AG04450 (cell line): ENCODE measurements around the gene RTN1. TPM values are rescaled to one million over a fixed set of nuclear protein-coding genes. Genes with fewer than 3 reads are reported as not detected.
"Not testable (repeated sequence)": the region's sequence is repeated elsewhere in the genome, so short reads cannot be mapped to it uniquely, and the experiment has no call there.

Experiments
- CTCF ChIA-PET: fragments of 300-600, 350-600 bp; formaldehyde crosslinking; extraction: SDS; loops from one replicate; lab custom pipeline; 2022; ENCODE audit warnings: antibody characterized with exemption, inconsistent platforms; lab: Charles Lee
- POLR2A ChIA-PET: fragments of 350-600 bp; formaldehyde crosslinking; extraction: SDS; loops from one replicate; lab custom pipeline; 2021; ENCODE audit warnings: antibody characterized with exemption, inconsistent platforms; lab: Yijun Ruan, JAX
- DNase-seq: peaks from one replicate; pipeline ENCODE4 v3.0.0-alpha.2; 2011; ENCODE audit warnings: low read depth, low spot score
- H3K27ac ChIP-seq: one replicate; pipeline ENCODE4 v1.5.1; 2012; ENCODE audit warnings: low read depth, low read length, control low read depth
- H3K27me3 ChIP-seq: one replicate; pipeline ENCODE4 v1.6.0; 2012; ENCODE audit warnings: low read length; ENCODE audit not compliant: control insufficient read depth, insufficient read depth
- H3K4me3 ChIP-seq: 2 replicates; pipeline ENCODE4 v1.5.1; 2011; ENCODE audit warnings: mild to moderate bottlenecking, low read depth, low read length, control low read depth
- H3K9me3 ChIP-seq: 2 replicates; pipeline ENCODE4 v1.5.1; 2012; ENCODE audit warnings: low read length; ENCODE audit not compliant: control insufficient read depth, insufficient read depth
- polyA plus RNA-seq: library from polyadenylated mRNA; depleted of rRNA; stranded (reverse); fragments of >200 nt; gene quantifications from 2 replicates; pipeline ENCODE4 v1.2.3, GENCODE V29; 2011
- TF ChIP-seq, protein P1 (sequence below): IDR thresholded peaks from 2 replicates; pipeline ENCODE4 v1.5.1; 2011; ENCODE audit warnings: low read depth, low read length, control low read depth, inconsistent platforms

The RTN1 gene
- polyA plus RNA-seq, 1 experiment: 0.98 TPM

DNA sequence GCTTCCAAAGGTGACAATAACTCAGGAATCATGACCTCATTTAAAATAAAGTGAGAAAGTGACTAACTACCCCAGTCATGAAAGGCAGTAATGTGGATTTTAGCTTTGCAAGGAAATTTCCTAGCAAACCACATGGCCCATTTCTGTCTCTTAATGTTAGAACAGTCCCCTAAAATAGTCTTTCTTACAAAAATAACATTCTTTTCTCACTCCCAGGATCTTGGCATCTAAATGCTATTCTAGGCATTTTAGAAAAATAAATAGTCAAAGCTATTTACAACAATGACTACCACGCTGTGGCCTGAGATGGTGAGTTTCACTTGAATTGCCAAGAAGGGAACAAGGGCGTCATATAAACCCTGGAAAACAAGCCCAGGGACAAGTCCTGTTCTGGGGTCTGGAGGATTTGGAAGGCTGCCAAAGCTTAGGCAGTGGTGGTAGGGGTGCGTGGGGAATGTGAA lies 192.8 kb downstream of the RTN1 start:
- peaks cover 6% of the 10 kb centered on the region for H3K27me3 ChIP-seq
- DNase-seq: peak; percentile 15
- TF ChIP-seq, protein P1, sequence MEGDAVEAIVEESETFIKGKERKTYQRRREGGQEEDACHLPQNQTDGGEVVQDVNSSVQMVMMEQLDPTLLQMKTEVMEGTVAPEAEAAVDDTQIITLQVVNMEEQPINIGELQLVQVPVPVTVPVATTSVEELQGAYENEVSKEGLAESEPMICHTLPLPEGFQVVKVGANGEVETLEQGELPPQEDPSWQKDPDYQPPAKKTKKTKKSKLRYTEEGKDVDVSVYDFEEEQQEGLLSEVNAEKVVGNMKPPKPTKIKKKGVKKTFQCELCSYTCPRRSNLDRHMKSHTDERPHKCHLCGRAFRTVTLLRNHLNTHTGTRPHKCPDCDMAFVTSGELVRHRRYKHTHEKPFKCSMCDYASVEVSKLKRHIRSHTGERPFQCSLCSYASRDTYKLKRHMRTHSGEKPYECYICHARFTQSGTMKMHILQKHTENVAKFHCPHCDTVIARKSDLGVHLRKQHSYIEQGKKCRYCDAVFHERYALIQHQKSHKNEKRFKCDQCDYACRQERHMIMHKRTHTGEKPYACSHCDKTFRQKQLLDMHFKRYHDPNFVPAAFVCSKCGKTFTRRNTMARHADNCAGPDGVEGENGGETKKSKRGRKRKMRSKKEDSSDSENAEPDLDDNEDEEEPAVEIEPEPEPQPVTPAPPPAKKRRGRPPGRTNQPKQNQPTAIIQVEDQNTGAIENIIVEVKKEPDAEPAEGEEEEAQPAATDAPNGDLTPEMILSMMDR: no peak
- CTCF ChIA-PET: interaction anchor here (1.0 to 1.3 kb wide), 5 partner anchors 11 to 507 kb away, joined by 3 to 10 read pairs (median 3); no protein-coding TSS in a partner anchor
- H3K27ac ChIP-seq: no peak overlapping the region
- H3K4me3 ChIP-seq: no peak overlapping the region
- POLR2A ChIA-PET: no interaction called here
- no peaks in the 10 kb centered on the region; the same call in 1 of the 2 replicates for H3K9me3 ChIP-seq

DNA sequence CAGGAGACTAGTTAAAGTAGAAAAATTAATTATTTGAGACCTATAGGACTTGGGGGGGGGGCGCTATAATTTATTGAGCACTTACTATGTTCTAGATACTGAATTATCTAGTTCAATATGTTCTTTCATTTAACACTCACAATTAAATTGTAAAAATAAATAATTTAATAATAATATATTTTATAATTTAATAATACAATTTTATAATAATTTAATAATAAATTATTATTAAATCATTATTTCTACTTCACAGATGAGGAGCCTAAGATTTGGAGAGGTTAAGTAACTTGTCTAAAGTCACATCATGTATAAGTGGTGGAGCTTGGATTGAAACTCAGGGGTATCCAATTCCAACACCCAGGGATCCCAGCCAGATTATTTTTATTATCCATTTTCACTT lies 195.2 kb downstream of the RTN1 start:
- TF ChIP-seq, protein P1: no peak
- H3K4me3 ChIP-seq: no peak overlapping the region
- no peaks in the 10 kb centered on the region; the same call in 1 of the 2 replicates for H3K9me3 ChIP-seq
- H3K27me3 ChIP-seq: no peaks in the 10 kb centered on the region
- POLR2A ChIA-PET: no interaction called here
- CTCF ChIA-PET: interaction anchor here (0.6 to 1.0 kb wide), 2 partner anchors 38 to 675 kb away, joined by 3 to 10 read pairs; no protein-coding TSS in a partner anchor
- no peak overlapping the region for H3K27ac ChIP-seq
- no peak for DNase-seq

DNA sequence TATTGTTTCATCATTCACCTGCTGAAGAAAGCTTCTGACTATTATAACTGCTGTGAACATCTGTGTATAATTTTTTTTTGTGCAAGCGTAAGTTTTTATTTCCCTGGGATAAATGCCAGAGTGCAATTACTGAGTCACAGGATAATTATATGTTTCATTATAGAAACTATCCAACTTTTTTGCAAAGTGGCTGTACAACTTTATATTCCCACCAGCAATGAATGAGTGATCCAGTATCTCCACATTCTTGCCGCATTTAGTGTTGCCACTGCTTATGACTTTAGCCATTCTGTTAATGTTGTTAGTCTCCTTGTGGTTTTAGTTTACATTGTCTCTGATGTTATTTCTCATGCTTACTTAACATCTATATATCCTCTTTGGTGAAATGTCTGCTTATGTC lies 205.8 kb downstream of the RTN1 start:
- ChIA-PET POLR2A (no interaction called here), CTCF (interaction anchor here (0.6 kb wide), 1 partner anchor 41 kb away, joined by 3 read pairs; no protein-coding TSS in a partner anchor)
- H3K27me3 ChIP-seq: no peaks in the 10 kb centered on the region
- H3K4me3 ChIP-seq: no peak overlapping the region
- H3K9me3 ChIP-seq: no peaks in the 10 kb centered on the region
- TF ChIP-seq, protein P1: no peak
- DNase-seq: no peak
- H3K27ac ChIP-seq: no peak overlapping the region

DNA sequence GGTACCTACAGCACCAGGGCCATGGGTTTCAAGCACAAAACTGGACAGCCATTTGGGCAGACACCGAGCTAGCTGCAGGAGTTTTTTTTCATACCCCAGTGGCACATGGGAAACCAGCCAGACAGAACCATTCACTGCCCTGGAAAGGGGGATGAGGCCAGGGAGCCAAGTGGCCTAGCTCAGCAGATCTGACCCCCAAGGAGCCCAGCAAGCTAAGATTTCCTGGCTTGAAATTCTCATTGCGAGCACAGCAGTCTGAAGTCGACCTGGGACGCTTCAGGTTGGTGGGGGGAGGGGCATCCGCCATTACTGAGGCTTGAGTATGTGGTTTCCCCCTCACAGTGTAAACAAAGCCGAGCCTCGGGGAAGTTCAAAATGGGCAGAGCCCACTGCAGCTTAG lies 212.8 kb downstream of the RTN1 start:
- Histone ChIP-seq H3K9me3 (no peaks in the 10 kb centered on the region), H3K27ac (no peak overlapping the region), H3K4me3 (no peak overlapping the region), H3K27me3 (no peaks in the 10 kb centered on the region)
- ChIA-PET CTCF (no interaction called here), POLR2A (no interaction called here)
- TF ChIP-seq, protein P1: no peak
- DNase-seq: no peak

DNA sequence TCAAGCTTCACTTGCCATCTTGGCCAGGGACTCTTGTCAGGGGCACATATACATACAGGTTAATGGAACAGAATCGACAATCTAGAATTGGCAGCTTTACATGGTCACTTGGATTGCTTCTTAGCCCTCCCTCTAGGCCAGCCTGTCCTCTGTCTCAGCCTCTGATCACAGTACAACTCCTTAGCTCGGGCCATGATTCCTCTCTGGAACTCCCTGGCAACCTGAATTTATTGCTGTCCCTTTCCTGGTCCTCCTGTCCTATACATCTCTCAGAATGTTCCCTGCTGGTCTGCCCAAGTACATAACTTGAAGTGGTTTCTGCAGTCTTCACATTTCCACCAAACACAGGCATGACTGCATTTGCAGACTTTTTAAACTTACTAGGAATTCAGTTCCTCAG lies 214.1 kb downstream of the RTN1 start:
- POLR2A ChIA-PET: no interaction called here
- TF ChIP-seq, protein P1: no peak
- CTCF ChIA-PET: interaction anchor here (0.9 kb wide), 1 partner anchor 24 kb away, joined by 8 read pairs; no protein-coding TSS in a partner anchor

DNA sequence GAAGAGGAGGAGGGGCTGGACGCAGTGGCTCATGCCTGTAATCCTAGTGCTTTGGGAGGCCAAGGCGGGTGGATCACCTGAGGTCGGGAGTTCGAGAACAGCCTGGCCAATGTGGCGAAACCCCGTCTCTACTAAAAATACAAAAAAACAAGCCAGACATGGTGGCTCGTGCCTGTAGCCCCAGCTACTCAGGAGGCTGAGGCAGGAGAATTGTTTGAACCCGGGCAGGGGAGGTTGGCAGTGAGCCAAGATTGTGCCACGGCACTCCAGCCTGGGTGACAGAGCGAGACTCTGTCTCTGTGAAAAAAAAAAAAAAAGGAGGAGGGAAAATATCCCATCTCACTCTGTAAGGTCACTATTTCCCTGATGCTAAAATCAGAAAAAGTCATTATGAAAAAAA lies 216.4 kb downstream of the RTN1 start:
- POLR2A ChIA-PET, CTCF ChIA-PET: not testable (repeated sequence)

More for the DNA sequence above, 214.1 kb downstream of the RTN1 start:
- no peaks in the 10 kb centered on the region for H3K9me3 ChIP-seq
- H3K27me3 ChIP-seq: no peaks in the 10 kb centered on the region
- H3K4me3 ChIP-seq: no peak overlapping the region
- DNase-seq: no peak
- H3K27ac ChIP-seq: no peak overlapping the region

DNA sequence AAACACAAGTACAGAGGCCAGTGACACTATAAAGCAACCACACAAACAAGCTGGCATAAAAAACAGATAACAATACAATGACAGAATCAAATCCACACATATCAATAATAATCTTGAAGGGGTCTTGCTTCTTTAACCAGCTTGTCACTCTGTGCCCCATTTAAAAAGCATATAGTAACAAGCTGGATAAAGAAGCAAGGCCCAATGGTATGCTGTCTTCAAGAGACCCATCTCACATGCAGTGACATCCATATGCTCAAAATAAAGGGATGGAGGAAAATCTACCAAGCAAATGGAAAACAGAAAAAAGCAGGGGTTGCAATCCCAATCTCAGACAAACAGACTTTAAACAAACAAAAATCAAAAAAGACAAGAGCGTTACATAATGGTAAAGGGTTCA lies 223.7 kb downstream of the RTN1 start:
- CTCF ChIA-PET: not testable (repeated sequence)

More for the DNA sequence above, 216.4 kb downstream of the RTN1 start:
- H3K27me3 ChIP-seq, H3K9me3 ChIP-seq, H3K27ac ChIP-seq, DNase-seq, H3K4me3 ChIP-seq: not testable (repeated sequence)

More for the DNA sequence above, 223.7 kb downstream of the RTN1 start:
- DNase-seq, POLR2A ChIA-PET, H3K27ac ChIP-seq, H3K4me3 ChIP-seq, H3K27me3 ChIP-seq: not testable (repeated sequence)
- H3K9me3 ChIP-seq: peaks cover 12% of the 10 kb centered on the region
